Fibroblast of lung (primary cell): ENCODE results near the gene SMARCC1. TPM values are rescaled to one million over a fixed set of nuclear protein-coding genes. Genes with fewer than 3 reads are reported as not detected.
"Not testable (repeated sequence)": the region's sequence is repeated elsewhere in the genome, so short reads cannot be mapped to it uniquely, and the experiment has no call there.

Experiments
- DNase-seq, 2 donors: peaks; one replicate each; pipeline versions ENCODE4 v3.0.0 to v3.0.0-alpha.2; 2010; ENCODE audit warnings: low read depth in 2 of 2
- H2AFZ ChIP-seq: 2 replicates; pipeline ENCODE4 v1.5.1; 2012; ENCODE audit warnings: low read length, control low read depth, inconsistent platforms
- H3K27ac ChIP-seq: 2 replicates; pipeline ENCODE4 v1.5.1; 2011; ENCODE audit warnings: low read length, control low read depth; ENCODE audit not compliant: insufficient read depth
- H3K27me3 ChIP-seq: 2 replicates; pipeline ENCODE4 v1.5.1; 2011; ENCODE audit warnings: mild to moderate bottlenecking, low read length; ENCODE audit not compliant: control insufficient read depth, insufficient read depth
- H3K36me3 ChIP-seq: 2 replicates; pipeline ENCODE4 v1.5.1; 2011; ENCODE audit warnings: low read length; ENCODE audit not compliant: control insufficient read depth, insufficient read depth
- H3K4me1 ChIP-seq: 2 replicates; pipeline ENCODE4 v1.5.1; 2011; ENCODE audit warnings: low read length; ENCODE audit not compliant: control insufficient read depth, insufficient read depth; ENCODE audit errors: extremely low read depth
- H3K4me2 ChIP-seq: 2 replicates; pipeline ENCODE4 v1.5.1; 2011; ENCODE audit warnings: low read length, control low read depth; ENCODE audit not compliant: insufficient read depth; ENCODE audit errors: extremely low read depth
- H3K4me3 ChIP-seq, 4 experiments: fragments of 200-600 bp in 1 of 4; sonication (generic) in 1 of 4; replicated peaks in 1 of 4; 2 replicates each; pipeline ENCODE4 v1.5.1; 2011 to 2016; ENCODE audit warnings: low read length in 4 of 4, low read depth in 3 of 4, mild to moderate bottlenecking in 3 of 4, control low read depth in 2 of 4, inconsistent platforms in 1 of 4, mixed read lengths in 1 of 4; ENCODE audit not compliant: insufficient read depth in 1 of 4; ENCODE audit errors: control extremely low read depth in 1 of 4
- H3K79me2 ChIP-seq: 2 replicates; pipeline ENCODE4 v1.5.1; 2012; ENCODE audit warnings: mild to moderate bottlenecking, low read length, inconsistent platforms; ENCODE audit not compliant: control insufficient read depth, insufficient read depth
- H3K9ac ChIP-seq: 2 replicates; pipeline ENCODE4 v1.5.1; 2011; ENCODE audit warnings: mild to moderate bottlenecking, low read length, control low read depth; ENCODE audit not compliant: insufficient read depth
- H3K9me3 ChIP-seq: 2 replicates; pipeline ENCODE4 v1.5.1; 2012; ENCODE audit warnings: low read depth, low read length; ENCODE audit not compliant: control insufficient read depth, insufficient read depth
- H4K20me1 ChIP-seq: 2 replicates; pipeline ENCODE4 v1.5.1; 2011; ENCODE audit warnings: low read length; ENCODE audit not compliant: control insufficient read depth, insufficient read depth; ENCODE audit errors: extremely low read depth
- CTCF ChIP-seq, 2 donors: IDR thresholded peaks in 1 of 2; conservative IDR thresholded peaks in 1 of 2; 1 replicate in 1 of 2; 2 replicates in 1 of 2; pipeline ENCODE4 v1.5.1; 2011 to 2012; ENCODE audit warnings: low read length in 2 of 2, control low read depth in 1 of 2, inconsistent platforms in 1 of 2, low read depth in 1 of 2, mild to moderate bottlenecking in 1 of 2
- EZH2 ChIP-seq: IDR thresholded peaks from 2 replicates; pipeline ENCODE4 v1.5.1; 2012; ENCODE audit warnings: low read length, control low read depth, mild to moderate bottlenecking; ENCODE audit errors: missing control alignments
- polyA plus RNA-seq, 2 donors: library from polyadenylated mRNA; depleted of rRNA in 1 of 2; stranded (reverse) in 1 of 2; unstranded in 1 of 2; fragments of >200 nt; gene quantifications; 2 replicates each; pipeline ENCODE4 v1.2.1, GENCODE V29; 2011 to 2012; ENCODE audit warnings: missing spikeins in 1 of 2
- total RNA-seq: library from RNA; depleted of rRNA; stranded (reverse); fragments of >200 nt; gene quantifications from 2 replicates; pipeline ENCODE4 v1.2.1, GENCODE V29; 2014

Gene SMARCC1
- total and polyA plus RNA-seq, 2 donors (not counting 1 experiment from before 2014, with no cell fraction given) = 23.1 to 23.6 TPM

GRCh38 chr3:47758261-47759025 lies 23.2 kb downstream of the SMARCC1 start:
- no peaks in the 10 kb centered on the region for H3K9me3 ChIP-seq
- H3K4me2 ChIP-seq = no peak overlapping the region
- no peak overlapping the region for H3K27ac ChIP-seq
- DNase-seq = no peak
- H3K27me3 ChIP-seq = no peaks in the 10 kb centered on the region
- H3K36me3 ChIP-seq = no peaks in the 10 kb centered on the region
- no peak overlapping the region for H3K4me3 ChIP-seq
- peaks cover 2% of the 10 kb centered on the region for H3K79me2 ChIP-seq
- TF ChIP-seq EZH2 (no peak), CTCF (conservative IDR thresholded peaks at IDR 0.05 in 1 of 2, IDR thresholded peaks at IDR 0.05 in 1 of 2; ENCODE audit: low read depth in 1 of 2, low read length in 2 of 2) (no peak)
- no peak overlapping the region for H3K9ac ChIP-seq
- no peaks in the 10 kb centered on the region for H3K4me1 ChIP-seq
- no peak overlapping the region for H2AFZ ChIP-seq
- no peaks in the 10 kb centered on the region for H4K20me1 ChIP-seq

GRCh38 chr3:47752716-47753115 lies 29.0 kb downstream of the SMARCC1 start:
- DNase-seq = no peak
- Histone ChIP-seq H3K36me3 (no peaks in the 10 kb centered on the region), H4K20me1 (no peaks in the 10 kb centered on the region), H3K27me3 (no peaks in the 10 kb centered on the region), H3K79me2 (peaks cover 8% of the 10 kb centered on the region), H3K4me3 (no peak overlapping the region), H3K9ac (no peak overlapping the region), H3K4me2 (no peak overlapping the region), H3K27ac (no peak overlapping the region), H3K9me3 (no peaks in the 10 kb centered on the region), H2AFZ (no peak overlapping the region), H3K4me1 (no peaks in the 10 kb centered on the region)
- TF ChIP-seq CTCF (conservative IDR thresholded peaks at IDR 0.05 in 1 of 2, IDR thresholded peaks at IDR 0.05 in 1 of 2; ENCODE audit: low read depth in 1 of 2, low read length in 2 of 2) (no peak), EZH2 (no peak)

- not testable (repeated sequence) for H3K27me3 ChIP-seq, H4K20me1 ChIP-seq
These were observed 30.8 kb downstream of the SMARCC1 start for GRCh38 chr3:47750811-47751354.

More at GRCh38 chr3:47750811-47751354, 30.8 kb downstream of the SMARCC1 start:
- not testable (repeated sequence) for H3K4me2 ChIP-seq, H2AFZ ChIP-seq, H3K4me3 ChIP-seq, H3K36me3 ChIP-seq, H3K4me1 ChIP-seq, H3K9ac ChIP-seq, H3K9me3 ChIP-seq, H3K27ac ChIP-seq, DNase-seq
- peaks cover 11% of the 10 kb centered on the region for H3K79me2 ChIP-seq
